ENCODE results near the gene STK4. TPM values are rescaled to one million over a fixed set of nuclear protein-coding genes. Genes with fewer than 3 reads are reported as not detected.

STK4 gene
- total and polyA plus RNA-seq, 2 donors (not counting 3 experiments of a cell fraction or from before 2014, with no cell fraction given), result 9.1 to 29.6 TPM

GRCh38 chr20:45039475-45039820 lies 73.1 kb downstream of the STK4 start:
- no TSS peak for BruUV-seq (replicated peaks)
- Histone ChIP-seq H3K27ac (ENCODE audit: insufficient read depth, low read depth, low read length) (no peak overlapping the region), H3K4me3 (replicated peaks in 1 of 3; ENCODE audit: insufficient read depth in 1 of 3, low read depth in 1 of 3, low read length in 3 of 3) (no peak overlapping the region), H3K4me2 (ENCODE audit: insufficient read depth, low read length) (no peak overlapping the region), H3K9ac (replicated peaks; ENCODE audit: extremely low read depth, insufficient read depth, low read length) (no peak overlapping the region), H3K9me3 (replicated peaks; ENCODE audit: control insufficient read depth, insufficient read depth, low read length) (no peaks in the 10 kb centered on the region), H3K9me1 (replicated peaks; ENCODE audit: control insufficient read depth, extremely low read depth, insufficient read depth, low read length) (no peaks in the 10 kb centered on the region), H4K20me1 (replicated peaks; ENCODE audit: control insufficient read depth, extremely low read depth, insufficient read depth, low read length) (no peaks in the 10 kb centered on the region), H3K4me1 (ENCODE audit: control insufficient read depth, extremely low read depth, insufficient read depth, low read length) (peaks cover 25% of the 10 kb centered on the region), H3K27me3 (ENCODE audit: control insufficient read depth in 2 of 2, insufficient read depth in 2 of 2, low read length in 2 of 2) (no peaks in the 10 kb centered on the region), H3K36me3 (ENCODE audit: control insufficient read depth in 2 of 2, extremely low read depth in 1 of 2, insufficient read depth in 2 of 2, low read length in 2 of 2) (no peaks in the 10 kb centered on the region), H3K79me2 (ENCODE audit: control insufficient read depth, insufficient read depth, low read length) (peaks cover 1% of the 10 kb centered on the region), H2AFZ (ENCODE audit: low read depth, low read length) (no peak overlapping the region)
- DNase-seq (ENCODE audit: low read depth, low spot score), result no peak
- ChIA-PET POLR2A (no interaction called here), CTCF (interaction anchor here (0.7 to 1.6 kb wide), 7 partner anchors 10 to 732 kb away, joined by 3 to 9 read pairs (median 4); no protein-coding TSS in a partner anchor)
- intact Hi-C loops (cut with micrococcal nuclease), result no loop called here
- TF ChIP-seq MAX (IDR thresholded peaks at IDR 0.05; ENCODE audit: insufficient read depth, insufficient read length), result no peak
- TF ChIP-seq EZH2 (IDR thresholded peaks at IDR 0.05; ENCODE audit: borderline replicate concordance, low read depth, low read length, severe bottlenecking), result no peak
- no peak for TF ChIP-seq CTCF (IDR thresholded peaks at IDR 0.05; ENCODE audit: extremely low read depth in 1 of 2, insufficient read depth in 1 of 2, low read depth in 1 of 2, low read length in 2 of 2)
- TF ChIP-seq JUN (IDR thresholded peaks at IDR 0.05; ENCODE audit: borderline replicate concordance, insufficient read depth, insufficient read length, low read depth), result no peak
- no peak for TF ChIP-seq GATA2 (IDR thresholded peaks at IDR 0.05; ENCODE audit: insufficient read depth, insufficient read length, low read depth, low read length)
- TF ChIP-seq FOS (IDR thresholded peaks at IDR 0.05; ENCODE audit: borderline replicate concordance, insufficient read depth, low read length), result no peak
- TF ChIP-seq POLR2A (IDR thresholded peaks at IDR 0.05; ENCODE audit: low read depth, low read length), result no peak
- TF ChIP-seq POLR2AphosphoS5 (IDR thresholded peaks at IDR 0.05; ENCODE audit: insufficient read depth, low read depth, low read length), result no peak
- TF ChIP-seq MYC (IDR thresholded peaks at IDR 0.05; ENCODE audit: low read depth, low read length), result no peak
- dilution Hi-C loops (cut with MboI; ENCODE audit: extremely low pct_ligation_motif_present, low sequenced_read_pairs), result no loop called here
- FAIRE-seq, result no peak

All from endothelial cell of umbilical vein (primary cell).